Heart left ventricle (tissue), 13 donors: ENCODE data around the gene UBL3.

Source experiments
- CTCF ChIP-seq, 12 donors: fragments of 200-600 bp; sonication (generic) in 4 of 12; IDR thresholded peaks; one replicate each; pipeline versions ENCODE4 v1.5.0 to v1.8.0; 2018 to 2022; ENCODE audit warnings: antibody characterized with exemption in 12 of 12, mild to moderate bottlenecking in 5 of 12
- POLR2A ChIP-seq, 2 donors: fragments of 450-650 bp; IDR thresholded peaks; one replicate each; pipeline ENCODE4 v1.6.1; 2017; ENCODE audit warnings: antibody characterized with exemption in 2 of 2, mild to moderate bottlenecking in 2 of 2, moderate library complexity in 2 of 2
- donor health status: ischemic (EF 13 %, LVEDD 7.1; RV severe dilation, severe dysfunction).
- donor health status: DM: no; HTN: yes; CAD: no.
- donor health status: DM: no; HTN: no; CAD: no.
- donor health status: ischemic (EF 25% LVEDD 6.9; RV normal size, moderate dysfunction).
- donor health status: ischemic (EF 25% LVEDD 5.7; RV mildly dilated, moderate dysfunction).
- donor health status: ischemic (EF 35%, LVEDD 5.7; RV mildly dilated, moderate dysfunction).
- donor health status: nonischemic (EF 11% LVEDD 7.7; RV severe dilation, severe dysfunction).
- donor health status: DM: yes; HTN: yes; CAD: no.
- donor health status: PGD.
- donor health status: ischemic (EF 29% LVEDD 5.4; RV normal size, mild dysfunction).
- donor health status: nonischemic (EF 23%, LVEDD 6.1; RV moderate dilation, normal function).

DNA sequence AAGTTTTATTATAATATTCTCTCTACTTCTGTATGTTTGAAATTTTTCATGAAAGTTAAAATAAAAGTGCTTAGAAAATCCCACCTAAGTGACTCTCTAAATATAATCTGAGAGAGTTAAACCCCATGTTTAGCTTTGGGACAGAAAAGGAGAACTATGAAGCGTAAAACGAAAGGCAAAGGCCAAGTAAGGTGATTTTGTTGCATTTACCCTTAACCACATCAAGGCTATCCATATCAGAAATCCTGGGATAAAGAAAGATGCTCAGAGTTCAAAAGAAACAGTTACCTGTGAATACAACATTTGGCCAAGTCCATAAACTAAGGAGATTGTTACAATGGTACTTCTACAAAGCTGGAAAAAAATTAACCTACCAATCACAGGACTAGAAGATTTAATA is 31.3 kb downstream of the UBL3 start:
- TF ChIP-seq CTCF (IDR thresholded peaks at IDR 0.05) (no peak), POLR2A (IDR thresholded peaks at IDR 0.05) (no peak)
